ENCODE data around the gene MYOD1. TPM values are rescaled to one million over a fixed set of nuclear protein-coding genes. Genes with fewer than 3 reads are reported as not detected.

Gene MYOD1
- total RNA-seq, 4 donors from 2014 or later = not detected

DNA sequence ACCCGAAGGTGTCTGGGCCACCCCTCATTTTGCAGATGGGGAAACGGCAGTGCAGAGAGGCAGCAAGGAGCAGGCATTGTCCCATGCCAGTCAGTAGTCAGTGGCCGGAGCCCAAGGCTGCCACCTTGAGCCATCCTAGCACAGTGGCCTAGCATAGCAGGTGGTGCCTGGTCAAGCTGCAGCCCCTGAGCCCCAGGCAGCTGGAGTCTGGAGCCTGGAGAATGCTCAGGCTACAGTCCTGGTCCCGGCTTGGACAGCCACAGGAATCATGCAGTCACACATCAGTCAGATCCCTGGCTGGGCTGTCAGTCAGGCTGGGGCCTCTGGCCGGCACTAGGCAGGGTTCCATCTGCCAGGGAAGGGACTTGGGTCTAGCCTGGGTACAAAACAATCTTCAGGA lies 33.8 kb downstream of the MYOD1 start:
- WGBS = 79% methylated on average over 4 of the region's 5 CpGs
- TF ChIP-seq EP300 (IDR thresholded peaks at IDR 0.05) (no peak), POLR2AphosphoS5 (IDR thresholded peaks at IDR 0.05) (no peak), POLR2A (IDR thresholded peaks at IDR 0.05; ENCODE audit: low read depth) (no peak)
- TF ChIP-seq, protein P1, sequence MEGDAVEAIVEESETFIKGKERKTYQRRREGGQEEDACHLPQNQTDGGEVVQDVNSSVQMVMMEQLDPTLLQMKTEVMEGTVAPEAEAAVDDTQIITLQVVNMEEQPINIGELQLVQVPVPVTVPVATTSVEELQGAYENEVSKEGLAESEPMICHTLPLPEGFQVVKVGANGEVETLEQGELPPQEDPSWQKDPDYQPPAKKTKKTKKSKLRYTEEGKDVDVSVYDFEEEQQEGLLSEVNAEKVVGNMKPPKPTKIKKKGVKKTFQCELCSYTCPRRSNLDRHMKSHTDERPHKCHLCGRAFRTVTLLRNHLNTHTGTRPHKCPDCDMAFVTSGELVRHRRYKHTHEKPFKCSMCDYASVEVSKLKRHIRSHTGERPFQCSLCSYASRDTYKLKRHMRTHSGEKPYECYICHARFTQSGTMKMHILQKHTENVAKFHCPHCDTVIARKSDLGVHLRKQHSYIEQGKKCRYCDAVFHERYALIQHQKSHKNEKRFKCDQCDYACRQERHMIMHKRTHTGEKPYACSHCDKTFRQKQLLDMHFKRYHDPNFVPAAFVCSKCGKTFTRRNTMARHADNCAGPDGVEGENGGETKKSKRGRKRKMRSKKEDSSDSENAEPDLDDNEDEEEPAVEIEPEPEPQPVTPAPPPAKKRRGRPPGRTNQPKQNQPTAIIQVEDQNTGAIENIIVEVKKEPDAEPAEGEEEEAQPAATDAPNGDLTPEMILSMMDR (IDR thresholded peaks at IDR 0.05) = no peak
- no peak for DNase-seq (ENCODE audit: extremely low spot score)
- Histone ChIP-seq H3K4me3 (no peak overlapping the region), H3K27me3 (peaks cover 0 to 21% (median 0%) of the 10 kb centered on the region in 4 donors), H3K9me3 (no peaks in the 10 kb centered on the region), H3K4me1 (no peaks in the 10 kb centered on the region), H3K36me3 (no peaks in the 10 kb centered on the region), H3K27ac (replicated peaks in 1 of 4) (no peak overlapping the region)
- intact Hi-C loops (cut with DNase I) = no loop called here

DNA sequence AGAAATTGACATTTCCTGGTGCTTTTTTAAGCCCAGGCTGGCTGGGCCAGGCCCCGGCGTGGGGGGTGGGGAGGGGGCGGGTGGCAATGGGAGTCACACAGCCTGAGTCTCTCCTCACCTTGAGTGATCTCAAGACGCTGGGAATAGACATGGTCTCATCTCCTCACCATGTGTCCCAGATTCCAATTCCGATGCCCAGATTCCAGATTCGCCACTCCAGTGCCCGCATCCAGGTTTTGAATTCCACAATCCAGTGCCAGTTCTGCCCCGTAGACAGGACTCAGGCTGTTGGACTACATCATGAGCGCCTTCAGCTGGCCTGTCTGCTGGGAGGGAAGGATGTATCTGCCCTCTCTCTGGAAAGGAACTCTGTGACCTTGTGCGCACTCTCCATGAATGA lies 34.3 kb downstream of the MYOD1 start:
- TF ChIP-seq, protein P1 (IDR thresholded peaks at IDR 0.05) = no peak
- TF ChIP-seq POLR2A (IDR thresholded peaks at IDR 0.05; ENCODE audit: low read depth) (no peak), EP300 (IDR thresholded peaks at IDR 0.05) (no peak), POLR2AphosphoS5 (IDR thresholded peaks at IDR 0.05) (no peak)
- no peak for DNase-seq (ENCODE audit: extremely low spot score)
- H3K9me3 ChIP-seq = peaks cover 0 to 3% (median 1%) of the 10 kb centered on the region in 4 donors
- WGBS = 83% methylated on average over 7 of the region's 10 CpGs
- intact Hi-C loops (cut with DNase I) = no loop called here
- no peak overlapping the region for H3K4me3 ChIP-seq
- H3K27ac ChIP-seq (replicated peaks in 1 of 4) = no peak overlapping the region
- H3K4me1 ChIP-seq = no peaks in the 10 kb centered on the region
- H3K36me3 ChIP-seq = no peaks in the 10 kb centered on the region
- peaks cover 0 to 19% (median 0%) of the 10 kb centered on the region in 4 donors for H3K27me3 ChIP-seq

DNA sequence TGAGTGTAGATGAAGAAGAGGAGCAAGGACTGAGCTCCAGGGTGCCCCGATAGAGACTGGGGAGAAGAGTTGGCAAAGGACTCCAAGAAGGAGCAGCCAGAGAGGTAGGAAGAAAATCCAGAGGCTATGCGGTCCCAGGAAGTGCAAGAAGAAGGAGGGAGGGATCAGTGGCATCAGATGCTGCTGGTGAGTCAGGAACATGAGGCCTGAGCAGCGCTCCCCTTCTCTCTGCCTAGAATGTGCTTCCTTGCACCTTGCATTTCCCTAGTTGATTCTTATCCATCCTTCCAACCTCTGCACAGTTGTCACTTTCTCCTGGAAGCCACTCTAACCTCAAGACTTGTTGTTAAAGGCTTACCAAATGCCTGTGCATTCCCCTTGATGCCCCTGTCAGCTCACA lies 36.5 kb downstream of the MYOD1 start:
- intact Hi-C loops (cut with DNase I) = no loop called here
- WGBS = 72% methylated on average over 3 of the region's 3 CpGs
- DNase-seq (ENCODE audit: extremely low spot score) = no peak
- Histone ChIP-seq H3K27ac (replicated peaks in 1 of 4) (no peak overlapping the region), H3K36me3 (no peaks in the 10 kb centered on the region), H3K27me3 (peaks cover 0 to 19% (median 0%) of the 10 kb centered on the region in 4 donors), H3K4me1 (no peaks in the 10 kb centered on the region), H3K9me3 (peaks cover 0 to 8% (median 4%) of the 10 kb centered on the region in 4 donors), H3K4me3 (no peak overlapping the region)
- no peak for TF ChIP-seq EP300 (IDR thresholded peaks at IDR 0.05)
- TF ChIP-seq POLR2AphosphoS5 (IDR thresholded peaks at IDR 0.05) = no peak
- TF ChIP-seq POLR2A (IDR thresholded peaks at IDR 0.05; ENCODE audit: low read depth) = no peak
- TF ChIP-seq, protein P1 (IDR thresholded peaks at IDR 0.05) = no peak

DNA sequence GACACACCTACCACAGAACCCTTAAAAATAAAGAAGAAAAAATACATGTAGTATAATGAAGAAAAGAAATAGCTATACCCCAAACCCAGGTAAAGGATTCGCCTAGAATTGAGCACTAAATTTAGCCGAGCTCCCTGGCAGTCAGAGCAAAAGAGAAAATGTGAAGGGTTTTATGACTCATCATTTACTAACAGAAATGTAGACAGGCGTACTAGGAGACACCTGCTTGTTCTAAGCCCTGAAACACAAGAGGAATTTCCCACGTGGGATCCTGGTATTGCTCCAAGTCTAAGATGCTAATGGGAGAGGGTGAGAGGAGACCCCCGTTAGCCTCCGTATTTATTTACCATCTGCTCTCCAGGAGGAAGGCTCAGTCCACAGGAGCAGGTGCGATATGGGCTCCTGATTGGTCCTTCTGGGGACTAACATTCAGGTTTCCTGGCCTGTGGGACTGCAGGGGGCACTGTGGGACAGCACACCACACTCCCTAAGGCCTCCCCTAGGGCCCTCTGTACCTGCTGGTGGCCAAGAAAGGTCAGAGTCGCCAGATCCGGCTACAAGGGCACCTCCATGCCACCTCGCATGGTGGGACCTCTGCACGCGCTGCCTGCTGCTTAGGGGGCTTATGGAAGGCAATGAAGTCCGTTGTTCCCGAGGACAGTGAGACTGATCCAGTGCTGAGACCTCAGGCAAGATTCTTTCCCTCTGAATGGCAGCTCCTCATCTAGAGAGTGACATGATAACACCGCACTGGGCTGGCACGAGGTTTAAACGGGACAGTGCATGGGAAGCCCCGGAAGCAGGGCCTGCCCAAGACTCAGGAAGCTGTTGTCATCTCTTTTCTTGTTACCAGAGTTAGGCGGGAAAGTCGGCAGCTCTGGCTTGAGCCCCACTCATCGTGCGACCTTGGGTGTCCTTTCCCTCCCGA lies 41.0 kb downstream of the MYOD1 start:
- no peak for TF ChIP-seq POLR2AphosphoS5 (IDR thresholded peaks at IDR 0.05)
- TF ChIP-seq, protein P1 (IDR thresholded peaks at IDR 0.05) = peak; percentile 45 to 57 (median 55)
- Histone ChIP-seq H3K9me3 (peaks cover 0 to 8% (median 4%) of the 10 kb centered on the region in 4 donors), H3K27ac (replicated peaks in 1 of 4) (no peak overlapping the region), H3K36me3 (no peaks in the 10 kb centered on the region), H3K4me1 (no peaks in the 10 kb centered on the region), H3K4me3 (no peak overlapping the region), H3K27me3 (peaks cover 0 to 7% (median 0%) of the 10 kb centered on the region in 4 donors)
- WGBS = 52% methylated on average over 22 of the region's 23 CpGs
- DNase-seq (ENCODE audit: extremely low spot score) = no peak
- intact Hi-C loops (cut with DNase I) = loop anchor here (10.0 kb wide), 1 partner anchor 214 kb away; no protein-coding TSS in a partner anchor

Measured in esophagus muscularis mucosa (tissue), 4 donors.